HG02885 (cell line): Measurements from ENCODE around the gene MISP.

Source experiments
- ATAC-seq: cut with Tn5 transposase; IDR thresholded peaks from one replicate; pipeline ENCODE4 v1.9.1; 2021; ENCODE audit warnings: mild to moderate bottlenecking; ENCODE audit not compliant: unreplicated experiment, poor library complexity

The MISP gene

GRCh38 chr19:795073-795611 lies 44.2 kb downstream of the MISP start:
- ATAC-seq, result no peak

GRCh38 chr19:795691-796581 lies 45.0 kb downstream of the MISP start:
- ATAC-seq, result no peak

DNA sequence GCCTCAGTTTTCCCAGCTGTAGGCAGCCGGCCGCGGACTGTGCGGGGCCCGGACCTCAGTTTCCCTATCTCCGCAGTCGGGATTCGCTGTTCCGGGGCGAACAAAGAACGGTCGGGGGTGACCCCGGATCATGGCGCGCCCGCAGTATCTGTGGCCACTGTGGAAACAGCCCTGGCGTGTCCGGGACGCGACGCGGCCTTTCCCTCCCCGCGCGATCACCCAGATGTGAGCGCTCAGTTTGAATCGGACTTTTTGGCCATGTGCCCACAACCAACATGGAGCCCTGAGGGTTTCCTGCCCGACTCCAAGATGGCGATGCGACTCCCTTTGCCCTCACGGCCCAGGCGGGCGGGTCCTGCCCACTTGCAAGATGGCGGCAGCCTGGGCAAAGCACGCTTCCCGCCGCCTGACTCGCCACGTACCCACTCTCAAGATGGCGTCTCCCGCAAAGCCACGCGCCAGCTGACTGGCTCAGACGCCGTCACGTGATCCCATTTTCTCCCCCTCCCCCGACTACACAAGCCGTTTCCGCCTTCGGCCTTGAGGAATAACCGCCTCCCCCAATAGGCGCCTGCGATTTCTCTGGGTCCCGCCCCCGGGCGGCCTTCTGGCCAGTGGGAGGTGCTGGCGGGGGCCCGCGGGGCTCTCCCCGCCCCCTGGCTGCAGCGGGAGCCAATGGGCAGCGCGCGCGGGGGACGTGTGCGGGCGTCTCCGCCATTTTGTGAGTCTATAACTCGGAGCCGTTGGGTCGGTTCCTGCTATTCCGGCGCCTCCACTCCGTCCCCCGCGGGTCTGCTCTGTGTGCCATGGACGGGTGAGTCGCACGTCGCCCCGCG lies 46.0 kb downstream of the MISP start, which contains the start of gene PTBP1:
Gene PTBP1, plus strand, starts transcription at position 761 of the 836 bp plus-strand sequence. Its CDS starts 46 bp downstream, at position 807.
- peak; percentile 80 for ATAC-seq

- ATAC-seq, result peak; percentile 47
Measured at GRCh38 chr19:797528-798414, 46.9 kb downstream of the MISP start.

- no peak for ATAC-seq
Measured at GRCh38 chr19:798415-799075, 47.6 kb downstream of the MISP start.

DNA sequence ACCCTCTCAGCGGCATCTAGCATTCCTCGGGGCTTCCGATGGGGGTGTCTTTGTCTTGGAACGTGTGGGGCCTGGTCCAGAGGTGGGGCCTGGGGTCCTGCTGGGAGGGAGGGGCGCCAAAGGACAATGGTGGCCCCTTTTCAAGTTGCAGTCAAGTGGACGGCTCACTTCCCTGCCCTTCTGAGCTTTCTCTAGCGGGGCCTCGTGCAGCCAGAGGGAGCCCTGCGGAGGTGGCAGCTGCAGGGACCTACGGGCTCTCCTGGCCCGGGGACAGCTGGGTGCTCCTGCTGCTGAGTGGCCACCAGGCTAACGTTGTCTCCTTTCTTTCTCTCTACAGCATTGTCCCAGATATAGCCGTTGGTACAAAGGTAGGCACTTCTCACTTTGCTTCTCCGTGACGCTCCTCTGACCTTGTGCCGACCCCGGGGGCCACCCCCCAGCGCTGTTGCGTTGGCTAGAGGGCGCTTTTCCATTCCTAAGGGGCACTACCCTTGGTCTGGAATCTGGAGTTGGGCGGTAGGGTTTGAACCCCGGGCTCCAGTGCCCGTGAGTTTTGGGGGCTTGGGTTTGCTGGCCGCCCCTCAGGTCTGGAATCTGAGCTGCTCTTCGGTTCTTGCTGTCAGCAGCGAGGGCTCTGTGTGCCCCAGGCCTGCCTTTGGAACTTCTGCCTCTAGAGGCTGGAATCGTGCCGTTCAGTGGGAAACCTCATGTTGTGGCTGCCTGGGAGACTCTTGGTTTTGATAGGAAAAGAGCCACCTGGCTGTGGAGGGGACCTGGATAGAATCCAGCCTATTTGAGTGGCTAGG lies 48.4 kb downstream of the MISP start:
- no peak for ATAC-seq

DNA sequence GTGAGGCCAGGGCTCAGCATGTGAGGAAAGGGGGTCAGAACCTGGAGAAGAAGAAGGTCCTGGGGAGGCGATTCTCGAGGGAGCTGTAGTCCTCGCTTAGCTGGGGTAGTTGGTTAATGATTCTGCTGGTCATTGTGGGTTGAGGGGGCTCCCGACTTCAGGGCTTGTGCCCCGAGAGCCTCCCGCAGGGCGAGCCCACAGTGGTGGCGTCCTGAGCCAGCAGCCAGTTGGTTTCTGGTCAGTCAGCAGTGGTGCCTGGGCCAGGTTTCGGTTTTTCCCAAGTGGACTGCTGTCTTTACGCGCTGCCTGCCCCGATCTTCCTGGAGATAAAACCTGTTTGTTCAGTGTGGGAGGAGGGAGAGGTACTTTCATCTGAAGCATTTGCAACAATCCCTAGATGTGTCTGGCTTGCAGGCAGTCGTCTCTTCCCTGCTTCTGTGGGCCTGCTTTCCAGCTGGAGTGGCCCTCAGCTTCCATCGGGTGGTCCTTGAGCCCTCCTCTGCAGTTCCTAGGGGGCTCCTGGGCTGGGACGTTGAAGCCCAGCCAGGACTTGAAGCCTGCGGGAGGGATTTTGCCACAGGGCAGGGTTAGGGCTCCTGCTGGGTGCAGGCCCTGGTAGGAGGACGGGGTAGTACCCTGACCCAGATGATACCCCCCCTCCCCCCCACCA lies 49.6 kb downstream of the MISP start:
- ATAC-seq, result no peak

DNA sequence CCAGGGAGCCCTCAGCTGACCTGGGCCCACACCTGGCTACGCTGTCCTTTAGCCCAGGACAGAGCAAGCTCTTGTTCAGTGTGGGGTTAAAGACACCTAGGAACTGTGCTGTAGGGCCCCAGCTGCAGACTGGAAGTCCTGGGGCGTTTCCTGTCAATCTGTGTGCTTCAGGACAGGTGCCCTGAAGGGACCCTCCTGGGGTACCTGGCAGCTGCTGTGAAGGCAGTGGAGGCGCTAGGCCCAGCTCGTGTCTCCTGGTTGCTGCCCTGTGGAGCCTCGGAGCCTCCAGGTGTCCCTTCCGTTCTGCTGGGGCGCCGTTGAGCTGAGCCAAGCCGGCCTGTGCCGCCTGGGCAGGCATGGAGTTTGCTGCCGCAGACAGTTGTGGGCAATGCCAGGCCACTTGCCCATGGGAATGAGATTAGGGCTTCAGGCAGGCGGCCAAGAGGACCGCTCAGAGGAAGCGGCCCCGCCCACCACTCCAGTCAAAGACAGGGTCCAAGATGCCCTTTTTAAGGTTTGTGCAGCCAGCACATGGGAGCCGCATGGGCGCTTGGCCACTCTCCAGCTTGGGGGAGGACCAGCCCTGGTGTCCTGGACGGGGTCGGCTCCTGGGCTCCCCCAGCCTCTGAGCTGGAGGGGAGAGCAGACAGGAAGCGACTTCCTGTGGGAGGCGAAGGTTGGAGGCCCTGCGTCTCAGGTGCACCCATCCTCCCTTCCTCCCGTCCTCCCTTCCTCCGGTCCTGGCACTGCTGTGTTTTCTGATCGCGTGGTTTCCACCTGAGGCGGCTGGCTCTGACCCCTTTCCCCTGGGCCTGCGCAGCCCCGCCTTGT lies 50.3 kb downstream of the MISP start:
- no peak for ATAC-seq

DNA sequence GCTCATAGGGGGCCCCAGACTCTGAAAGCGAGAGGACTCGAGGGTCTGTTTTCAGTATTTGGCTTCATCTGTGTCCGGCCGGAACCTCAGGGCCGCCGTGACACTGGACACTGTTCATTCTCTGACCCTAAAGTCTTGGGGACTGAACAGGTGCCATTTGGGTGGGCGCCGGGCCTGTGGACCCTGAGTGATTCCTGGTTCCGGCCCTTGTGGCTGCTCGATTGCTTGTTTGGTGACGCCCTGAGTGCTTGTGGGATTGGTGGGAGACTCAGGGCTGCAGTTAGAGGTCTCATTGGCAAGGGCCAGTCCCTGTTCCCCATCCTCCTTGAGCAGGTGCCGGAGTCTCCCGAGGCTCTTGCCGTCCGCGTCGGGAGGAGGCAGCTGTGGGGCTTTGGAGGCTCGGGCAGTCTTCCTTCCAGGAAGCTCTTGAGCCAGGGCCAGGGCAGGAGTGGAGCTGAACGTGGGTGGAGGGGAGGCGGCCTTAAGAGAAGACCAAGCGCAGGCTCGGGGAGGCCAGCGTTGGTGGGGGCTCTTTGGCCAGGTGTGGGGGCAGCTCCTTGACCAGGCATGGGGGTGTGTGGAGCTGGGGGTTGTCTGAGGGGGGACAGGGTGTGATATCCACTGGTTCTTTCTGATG lies 51.1 kb downstream of the MISP start:
- ATAC-seq, result no peak

- ATAC-seq, result no peak
Measured at GRCh38 chr19:802498-803098, 51.7 kb downstream of the MISP start.

DNA sequence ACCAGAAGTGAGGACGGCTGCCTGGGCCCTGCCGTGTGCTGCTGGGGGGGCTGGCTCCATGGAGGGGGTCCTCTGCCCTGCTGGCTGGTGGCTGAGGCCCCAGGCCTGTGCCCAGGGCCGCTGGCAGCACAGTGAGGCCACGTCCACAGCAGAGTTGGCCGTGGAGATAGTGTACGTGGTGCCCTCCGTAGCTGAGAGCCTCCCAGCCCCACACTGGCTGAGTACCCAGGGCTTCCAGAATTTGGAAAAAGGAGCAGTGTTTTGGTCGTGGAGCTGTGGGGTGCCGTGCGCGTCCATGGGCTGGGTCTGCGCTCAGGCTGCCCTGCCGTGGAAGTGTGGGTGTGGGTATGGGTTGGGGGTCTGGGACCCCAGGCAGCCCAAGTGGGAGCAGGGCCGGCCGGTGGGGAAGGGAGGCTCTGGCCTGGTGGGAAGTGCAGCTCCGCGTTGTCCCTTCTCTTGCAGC lies 52.2 kb downstream of the MISP start:
- ATAC-seq, result no peak

DNA sequence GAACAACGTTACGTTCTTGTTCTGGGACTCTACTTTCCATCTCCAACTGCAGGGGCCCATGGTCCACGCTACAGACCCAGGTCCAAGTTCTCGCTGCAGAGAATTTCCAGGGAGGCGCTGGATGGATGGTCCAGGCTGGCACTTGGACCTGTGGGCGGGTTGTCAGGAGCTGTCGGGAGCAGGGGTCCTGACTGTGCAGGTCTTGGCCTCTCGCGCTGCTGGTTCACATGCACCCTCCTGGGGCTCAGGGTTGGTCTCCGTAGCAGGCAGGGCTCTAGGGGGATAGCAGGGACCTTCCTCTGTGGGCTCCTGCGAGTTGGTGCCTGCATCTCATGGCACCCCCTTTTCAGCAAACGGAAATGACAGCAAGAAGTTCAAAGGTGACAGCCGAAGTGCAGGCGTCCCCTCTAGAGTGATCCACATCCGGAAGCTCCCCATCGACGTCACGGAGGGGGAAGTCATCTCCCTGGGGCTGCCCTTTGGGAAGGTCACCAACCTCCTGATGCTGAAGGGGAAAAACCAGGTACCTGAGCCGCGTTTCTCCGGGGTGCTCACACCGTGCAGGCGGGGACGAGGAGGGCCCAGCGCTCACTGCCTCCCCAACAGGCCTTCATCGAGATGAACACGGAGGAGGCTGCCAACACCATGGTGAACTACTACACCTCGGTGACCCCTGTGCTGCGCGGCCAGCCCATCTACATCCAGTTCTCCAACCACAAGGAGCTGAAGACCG lies 52.9 kb downstream of the MISP start:
- no peak for ATAC-seq

DNA sequence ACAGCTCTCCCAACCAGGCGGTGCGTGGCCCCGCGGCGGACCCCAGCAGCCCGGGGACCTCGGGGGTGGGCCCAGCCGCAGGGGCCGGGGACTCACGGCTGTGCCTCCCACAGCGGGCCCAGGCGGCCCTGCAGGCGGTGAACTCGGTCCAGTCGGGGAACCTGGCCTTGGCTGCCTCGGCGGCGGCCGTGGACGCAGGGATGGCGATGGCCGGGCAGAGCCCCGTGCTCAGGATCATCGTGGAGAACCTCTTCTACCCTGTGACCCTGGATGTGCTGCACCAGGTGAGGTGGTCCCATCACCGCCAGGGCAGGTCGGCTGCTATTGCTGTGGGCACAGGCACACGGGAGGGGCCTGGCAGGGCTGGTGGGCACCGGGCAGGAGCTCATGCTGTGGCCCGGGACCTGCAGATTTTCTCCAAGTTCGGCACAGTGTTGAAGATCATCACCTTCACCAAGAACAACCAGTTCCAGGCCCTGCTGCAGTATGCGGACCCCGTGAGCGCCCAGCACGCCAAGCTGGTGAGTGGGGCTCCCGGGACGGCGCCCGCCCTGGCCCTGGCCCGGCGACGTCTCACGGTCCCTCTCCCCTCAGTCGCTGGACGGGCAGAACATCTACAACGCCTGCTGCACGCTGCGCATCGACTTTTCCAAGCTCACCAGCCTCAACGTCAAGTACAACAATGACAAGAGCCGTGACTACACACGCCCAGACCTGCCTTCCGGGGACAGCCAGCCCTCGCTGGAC lies 53.7 kb downstream of the MISP start:
- no peak for ATAC-seq

DNA sequence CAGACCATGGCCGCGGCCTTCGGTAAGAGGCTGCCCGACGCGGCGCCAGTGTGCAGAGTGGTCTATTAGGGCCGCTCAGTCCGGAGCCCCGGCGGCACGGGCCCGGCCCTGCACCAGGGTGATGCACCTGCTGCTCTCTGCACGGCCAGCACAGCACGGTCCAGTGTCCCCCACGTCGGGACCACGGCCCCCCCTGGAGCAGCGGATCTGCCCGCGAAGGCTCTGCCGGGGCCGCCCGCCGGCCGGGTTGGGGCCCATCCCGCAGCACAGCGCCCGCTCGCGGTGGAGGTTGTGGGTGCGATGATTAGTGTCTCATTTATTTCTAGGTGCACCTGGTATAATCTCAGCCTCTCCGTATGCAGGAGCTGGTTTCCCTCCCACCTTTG lies 54.2 kb downstream of the MISP start:
- ATAC-seq, result no peak
